HFFc6 (cell line): ENCODE data around the gene IQGAP2. TPM values are rescaled to one million over a fixed set of nuclear protein-coding genes. Genes with fewer than 3 reads are reported as not detected.

Source experiments
- DNase-seq: peaks from one replicate; pipeline ENCODE4 v3.0.0-alpha.2; 2018
- H3K27ac Mint-ChIP-seq: 2 replicates; pipeline ENCODE4 v1.8.0; 2020; ENCODE audit warnings: mild to moderate bottlenecking, mixed read lengths
- H3K27me3 Mint-ChIP-seq: 2 replicates; pipeline ENCODE4 v1.8.0; 2021; ENCODE audit warnings: mild to moderate bottlenecking, moderate library complexity, mixed read lengths; ENCODE audit not compliant: insufficient read depth
- H3K36me3 Mint-ChIP-seq: 2 replicates; pipeline ENCODE4 v1.8.0; 2021; ENCODE audit warnings: low read depth, mixed read lengths
- H3K4me1 Mint-ChIP-seq: 2 replicates; pipeline ENCODE4 v1.8.0; 2020; ENCODE audit warnings: low read depth, mixed read lengths
- H3K4me3 Mint-ChIP-seq: 2 replicates; pipeline ENCODE4 v1.8.0; 2020; ENCODE audit warnings: mild to moderate bottlenecking, moderate library complexity, mixed read lengths
- H3K9me3 Mint-ChIP-seq: 2 replicates; pipeline ENCODE4 v1.8.0; 2020; ENCODE audit warnings: mild to moderate bottlenecking, mixed read lengths
- total RNA-seq, 6 experiments: library from RNA; stranded (reverse); fragmentation: NEBNext Ultra II Directional; extraction: Animal tissue kit (Norgen Biotek cat#: 25700); gene quantifications; 2 replicates in 1 of 6; 3 replicates in 5 of 6; pipeline ENCODE4 v1.2.3, GENCODE V29; 2021
- TF ChIP-seq, protein P1 (sequence below): fragments of 200-600 bp; sonication (generic); IDR thresholded peaks from 2 replicates; pipeline ENCODE4 v1.5.0; 2021; ENCODE audit warnings: antibody characterized with exemption, mild to moderate bottlenecking

Gene IQGAP2
- total RNA-seq, 6 experiments from 2014 or later, result 0.09 to 0.47 (median 0.21) TPM; not detected in 1

DNA sequence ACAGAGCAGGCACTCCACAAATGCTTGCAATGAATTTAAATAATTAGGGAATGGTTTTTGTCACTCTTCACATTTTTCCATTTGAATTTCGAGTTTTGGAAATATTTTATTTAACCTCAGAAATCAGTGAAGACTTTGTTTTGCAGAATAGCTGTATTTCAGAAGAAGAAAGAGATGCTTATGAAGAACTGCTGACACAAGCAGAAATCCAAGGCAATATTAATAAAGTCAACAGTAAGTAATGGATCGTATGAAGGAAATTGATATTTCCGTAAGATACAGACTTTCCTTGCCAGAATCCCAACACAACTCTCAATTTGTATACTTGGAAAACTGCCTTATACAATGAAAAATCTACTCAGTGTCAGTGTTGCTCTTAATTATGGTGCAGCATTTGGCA is 189.6 kb downstream of the IQGAP2 start:
- TF ChIP-seq, protein P1, sequence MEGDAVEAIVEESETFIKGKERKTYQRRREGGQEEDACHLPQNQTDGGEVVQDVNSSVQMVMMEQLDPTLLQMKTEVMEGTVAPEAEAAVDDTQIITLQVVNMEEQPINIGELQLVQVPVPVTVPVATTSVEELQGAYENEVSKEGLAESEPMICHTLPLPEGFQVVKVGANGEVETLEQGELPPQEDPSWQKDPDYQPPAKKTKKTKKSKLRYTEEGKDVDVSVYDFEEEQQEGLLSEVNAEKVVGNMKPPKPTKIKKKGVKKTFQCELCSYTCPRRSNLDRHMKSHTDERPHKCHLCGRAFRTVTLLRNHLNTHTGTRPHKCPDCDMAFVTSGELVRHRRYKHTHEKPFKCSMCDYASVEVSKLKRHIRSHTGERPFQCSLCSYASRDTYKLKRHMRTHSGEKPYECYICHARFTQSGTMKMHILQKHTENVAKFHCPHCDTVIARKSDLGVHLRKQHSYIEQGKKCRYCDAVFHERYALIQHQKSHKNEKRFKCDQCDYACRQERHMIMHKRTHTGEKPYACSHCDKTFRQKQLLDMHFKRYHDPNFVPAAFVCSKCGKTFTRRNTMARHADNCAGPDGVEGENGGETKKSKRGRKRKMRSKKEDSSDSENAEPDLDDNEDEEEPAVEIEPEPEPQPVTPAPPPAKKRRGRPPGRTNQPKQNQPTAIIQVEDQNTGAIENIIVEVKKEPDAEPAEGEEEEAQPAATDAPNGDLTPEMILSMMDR, result no peak
- Mint-ChIP-seq H3K36me3 (no peaks in the 10 kb centered on the region), H3K9me3 (no peaks in the 10 kb centered on the region; the same call in 1 of the 2 replicates), H3K4me1 (no peaks in the 10 kb centered on the region), H3K27me3 (peaks cover 29% of the 10 kb centered on the region), H3K27ac (no peak overlapping the region), H3K4me3 (no peak overlapping the region)
- no peak for DNase-seq

DNA sequence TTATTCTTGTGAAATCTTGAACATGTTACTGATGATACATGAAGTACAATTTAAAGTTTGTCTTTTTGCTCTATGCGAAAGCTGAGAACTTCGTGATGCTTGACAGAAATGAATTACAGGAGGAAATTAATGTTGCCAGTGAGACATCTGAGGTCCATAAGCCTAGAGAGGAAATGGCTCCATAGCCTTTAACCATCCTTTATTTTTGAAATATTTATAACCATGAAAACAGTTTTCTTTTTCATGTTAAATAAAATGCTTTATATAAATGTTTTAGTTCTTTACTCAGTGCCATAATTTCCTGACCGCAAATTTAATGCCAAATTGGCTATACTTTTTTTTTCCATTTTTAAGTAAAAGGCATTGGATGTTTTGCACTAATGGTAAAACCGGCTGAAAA is 191.0 kb downstream of the IQGAP2 start:
- Mint-ChIP-seq H3K27me3 (peaks cover 29% of the 10 kb centered on the region), H3K4me1 (no peaks in the 10 kb centered on the region), H3K36me3 (no peaks in the 10 kb centered on the region), H3K9me3 (no peaks in the 10 kb centered on the region; the same call in 1 of the 2 replicates), H3K4me3 (no peak overlapping the region), H3K27ac (no peak overlapping the region)
- TF ChIP-seq, protein P1, result no peak
- no peak for DNase-seq

DNA sequence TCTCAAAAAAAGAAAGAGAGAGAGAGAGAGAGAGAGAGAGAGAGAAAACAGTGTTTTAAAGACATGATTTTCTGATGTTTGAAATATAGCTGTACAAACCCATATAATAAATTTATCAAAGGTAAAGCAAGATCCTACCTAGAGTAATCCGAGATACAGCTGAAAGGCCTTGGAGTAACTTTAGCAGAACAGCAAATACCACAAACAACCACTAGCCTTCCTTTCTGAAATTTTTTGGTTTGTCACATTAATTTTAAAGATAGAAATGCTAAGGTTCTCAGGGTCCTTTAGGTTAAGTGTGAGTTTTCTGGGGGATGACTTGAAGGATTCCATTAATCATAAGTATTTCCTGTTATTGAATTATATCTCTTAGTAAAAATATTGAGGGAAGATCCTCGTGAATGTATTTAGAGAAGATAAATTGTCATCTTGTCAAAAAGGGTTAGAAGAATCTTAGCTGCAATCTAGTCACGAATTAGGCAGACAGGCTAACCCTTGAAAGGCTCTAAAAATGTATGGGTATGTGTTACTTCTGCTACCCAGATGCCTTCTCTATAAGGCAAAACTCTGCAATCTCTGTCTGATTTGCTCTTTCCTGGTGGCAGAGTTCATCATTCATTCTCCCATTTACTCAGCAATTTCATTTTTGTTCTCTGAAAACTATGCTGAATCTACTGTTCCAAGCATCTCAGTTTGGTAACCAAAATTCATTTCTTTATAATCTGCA is 192.8 kb downstream of the IQGAP2 start:
- Mint-ChIP-seq H3K4me3 (no peak overlapping the region), H3K27me3 (peaks cover 24% of the 10 kb centered on the region)

DNA sequence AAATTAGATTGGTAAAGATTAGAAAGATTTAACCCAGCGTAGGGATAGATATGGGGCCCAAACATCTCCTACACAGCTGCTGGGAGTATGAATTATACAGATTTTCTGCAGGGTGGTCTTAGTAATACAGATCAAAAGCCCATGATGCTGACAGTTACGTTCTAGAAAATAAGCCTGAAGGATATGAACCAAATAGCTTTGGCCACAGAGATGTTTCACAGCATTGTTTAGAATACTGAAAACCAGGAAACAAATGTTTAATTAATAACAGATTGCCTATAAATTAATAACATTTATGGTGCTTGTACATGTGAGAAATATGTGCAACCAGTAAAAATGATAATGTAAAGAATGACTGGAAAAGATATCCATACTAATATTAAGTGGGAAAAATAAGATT is 195.4 kb downstream of the IQGAP2 start:
- H3K27me3 Mint-ChIP-seq, result peaks cover 7% of the 10 kb centered on the region; the same call in 1 of the 2 replicates
- H3K36me3 Mint-ChIP-seq, result no peaks in the 10 kb centered on the region

More for the DNA sequence above, 192.8 kb downstream of the IQGAP2 start:
- DNase-seq, result no peak
- H3K27ac Mint-ChIP-seq, result no peak overlapping the region
- no peaks in the 10 kb centered on the region for H3K36me3 Mint-ChIP-seq
- TF ChIP-seq, protein P1, result no peak
- H3K9me3 Mint-ChIP-seq, result no peaks in the 10 kb centered on the region; the same call in 1 of the 2 replicates
- no peaks in the 10 kb centered on the region for H3K4me1 Mint-ChIP-seq

DNA sequence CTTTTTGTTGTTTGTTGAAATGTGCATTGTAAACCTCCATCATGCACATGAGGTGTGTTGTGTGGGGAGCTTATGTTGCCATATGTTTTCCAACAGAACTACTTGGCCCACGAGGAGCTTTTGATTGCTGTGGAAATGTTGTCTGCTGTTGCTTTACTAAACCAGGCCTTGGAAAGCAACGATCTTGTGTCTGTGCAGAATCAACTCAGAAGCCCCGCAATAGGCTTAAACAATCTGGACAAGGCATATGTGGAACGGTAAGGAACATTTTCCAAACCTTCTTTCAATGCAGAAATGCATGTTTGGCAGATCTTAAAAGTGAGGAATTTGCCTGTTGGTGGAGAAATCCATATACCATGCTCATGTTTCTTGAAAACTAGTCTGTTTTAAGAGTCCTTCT is 197.6 kb downstream of the IQGAP2 start:
- peaks cover 2% of the 10 kb centered on the region; the same call in 1 of the 2 replicates for H3K27me3 Mint-ChIP-seq
- no peak for DNase-seq
- H3K27ac Mint-ChIP-seq, result no peak overlapping the region
- no peaks in the 10 kb centered on the region for H3K36me3 Mint-ChIP-seq
- H3K4me3 Mint-ChIP-seq, result no peak overlapping the region
- peaks cover 36% of the 10 kb centered on the region for H3K4me1 Mint-ChIP-seq
- H3K9me3 Mint-ChIP-seq, result no peaks in the 10 kb centered on the region
- TF ChIP-seq, protein P1, result no peak

More for the DNA sequence above, 195.4 kb downstream of the IQGAP2 start:
- H3K9me3 Mint-ChIP-seq, result no peaks in the 10 kb centered on the region
- H3K4me1 Mint-ChIP-seq, result peaks cover 22% of the 10 kb centered on the region
- TF ChIP-seq, protein P1, result no peak
- H3K27ac Mint-ChIP-seq, result no peak overlapping the region
- no peak for DNase-seq
- H3K4me3 Mint-ChIP-seq, result no peak overlapping the region
